Activated CD8-positive, alpha-beta T cell treated with anti-CD3 and anti-CD28 coated beads for 36 hours (primary cell): ENCODE measurements around the gene WDR62. TPM values are rescaled to one million over a fixed set of nuclear protein-coding genes. Genes with fewer than 3 reads are reported as not detected.

Experiments used
- ATAC-seq: fragments of 200-7000 bp; cut with Tn5 transposase; one replicate; pipeline ENCODE4 v1.10.0; 2021; ENCODE audit warnings: mild to moderate bottlenecking, moderate library complexity
- CTCF ChIA-PET: fragments of 350-600 bp; sonication (Branson Sonifier 250); formaldehyde crosslinking; loops from one replicate; lab custom pipeline; 2021; ENCODE audit warnings: antibody characterized with exemption; lab: Charles Lee
- POLR2A ChIA-PET: fragments of 350-600 bp; sonication (Branson Sonifier 250); formaldehyde crosslinking; loops from one replicate; lab custom pipeline; 2021; ENCODE audit warnings: antibody characterized with exemption; lab: Charles Lee
- DNase-seq: peaks from one replicate; pipeline ENCODE4 v3.0.0-alpha.2; 2020
- H3K27ac Mint-ChIP-seq: one replicate; pipeline ENCODE4 v1.8.0; 2021; ENCODE audit warnings: mild to moderate bottlenecking, mixed read lengths
- H3K27me3 Mint-ChIP-seq: one replicate; pipeline ENCODE4 v1.8.0; 2021; ENCODE audit warnings: mixed read lengths
- H3K36me3 Mint-ChIP-seq: one replicate; pipeline ENCODE4 v1.8.0; 2021; ENCODE audit warnings: low read depth, mixed read lengths
- H3K4me1 Mint-ChIP-seq: one replicate; pipeline ENCODE4 v1.8.0; 2021; ENCODE audit warnings: low read depth, mixed read lengths
- H3K4me3 Mint-ChIP-seq: one replicate; pipeline ENCODE4 v1.8.0; 2021; ENCODE audit warnings: mild to moderate bottlenecking, moderate library complexity, mixed read lengths
- H3K9me3 Mint-ChIP-seq: one replicate; pipeline ENCODE4 v1.8.0; 2021; ENCODE audit warnings: mixed read lengths
- intact Hi-C: fragments of 100-400 bp; cut with micrococcal nuclease; formaldehyde crosslinking; loops from one replicate; pipeline ENCODE4 v1.10.0; 2022
- total RNA-seq, 2 experiments: library from RNA; stranded (reverse); gene quantifications; one replicate each; pipeline ENCODE4 v1.2.3, GENCODE V29; 2021
- TF ChIP-seq, protein P1 (sequence below): fragments of 200-600 bp; IDR thresholded peaks from one replicate; pipeline ENCODE4 v1.8.0; 2022; ENCODE audit warnings: antibody characterized with exemption, mild to moderate bottlenecking

Gene WDR62
- total RNA-seq, 2 experiments from 2014 or later = 19.8 to 22.6 TPM

- Mint-ChIP-seq H3K9me3 (no peaks in the 10 kb centered on the region), H3K27ac (peak within 1 kb of the TSS; percentile 89), H3K36me3 (peaks cover 31% of the 10 kb centered on the region), H3K4me3 (peak within 1 kb of the TSS; percentile 92), H3K27me3 (no peaks in the 10 kb centered on the region), H3K4me1 (peaks cover 27% of the 10 kb centered on the region)
- ATAC-seq = peak; percentile 57
- TF ChIP-seq, protein P1, sequence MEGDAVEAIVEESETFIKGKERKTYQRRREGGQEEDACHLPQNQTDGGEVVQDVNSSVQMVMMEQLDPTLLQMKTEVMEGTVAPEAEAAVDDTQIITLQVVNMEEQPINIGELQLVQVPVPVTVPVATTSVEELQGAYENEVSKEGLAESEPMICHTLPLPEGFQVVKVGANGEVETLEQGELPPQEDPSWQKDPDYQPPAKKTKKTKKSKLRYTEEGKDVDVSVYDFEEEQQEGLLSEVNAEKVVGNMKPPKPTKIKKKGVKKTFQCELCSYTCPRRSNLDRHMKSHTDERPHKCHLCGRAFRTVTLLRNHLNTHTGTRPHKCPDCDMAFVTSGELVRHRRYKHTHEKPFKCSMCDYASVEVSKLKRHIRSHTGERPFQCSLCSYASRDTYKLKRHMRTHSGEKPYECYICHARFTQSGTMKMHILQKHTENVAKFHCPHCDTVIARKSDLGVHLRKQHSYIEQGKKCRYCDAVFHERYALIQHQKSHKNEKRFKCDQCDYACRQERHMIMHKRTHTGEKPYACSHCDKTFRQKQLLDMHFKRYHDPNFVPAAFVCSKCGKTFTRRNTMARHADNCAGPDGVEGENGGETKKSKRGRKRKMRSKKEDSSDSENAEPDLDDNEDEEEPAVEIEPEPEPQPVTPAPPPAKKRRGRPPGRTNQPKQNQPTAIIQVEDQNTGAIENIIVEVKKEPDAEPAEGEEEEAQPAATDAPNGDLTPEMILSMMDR = no peak
- CTCF ChIA-PET = interaction anchor here (0.8 to 5.8 kb wide), 4 partner anchors 11 to 62 kb away, joined by 3 to 42 read pairs (median 4); partner anchors contain the start of gene THAP8
- DNase-seq = peak; percentile 90
- intact Hi-C loops = loop anchor here (5.0 kb wide), 1 partner anchor 63 kb away; the partner anchor contains the start of genes THAP8 and WDR62
- POLR2A ChIA-PET = interaction anchor here (0.6 to 2.1 kb wide), 8 partner anchors 8 to 550 kb away, joined by 3 to 6 read pairs (median 3); partner anchors contain the start of genes IGFLR1 and THAP8
Measured at GRCh38 chr19:36115453-36116343, 61.0 kb downstream of the WDR62 start, which contains the start of gene TBCB. Gene TBCB, plus strand, starts transcription at chr19:36115468. Its CDS starts 93 bp downstream, at chr19:36115561.

- ChIA-PET CTCF (interaction anchor here (5.8 kb wide), 1 partner anchor 11 kb away, joined by 42 read pairs; no protein-coding TSS in a partner anchor), POLR2A (interaction anchor here (1.0 to 2.1 kb wide), 2 partner anchors 11 to 62 kb away, joined by 4 to 5 read pairs; partner anchors contain the start of gene THAP8)
- intact Hi-C loops = loop anchor here (5.0 kb wide), 1 partner anchor 64 kb away; the partner anchor contains the start of genes THAP8 and WDR62
- Mint-ChIP-seq H3K4me3 (peak overlapping the region; percentile 92), H3K9me3 (no peaks in the 10 kb centered on the region), H3K27ac (peak overlapping the region; percentile 89), H3K36me3 (peaks cover 31% of the 10 kb centered on the region), H3K4me1 (peaks cover 27% of the 10 kb centered on the region), H3K27me3 (no peaks in the 10 kb centered on the region)
- ATAC-seq (no peak), DNase-seq (no peak)
- TF ChIP-seq, protein P1 = no peak
Measured at GRCh38 chr19:36116344-36116637, 61.6 kb downstream of the WDR62 start.

DNA sequence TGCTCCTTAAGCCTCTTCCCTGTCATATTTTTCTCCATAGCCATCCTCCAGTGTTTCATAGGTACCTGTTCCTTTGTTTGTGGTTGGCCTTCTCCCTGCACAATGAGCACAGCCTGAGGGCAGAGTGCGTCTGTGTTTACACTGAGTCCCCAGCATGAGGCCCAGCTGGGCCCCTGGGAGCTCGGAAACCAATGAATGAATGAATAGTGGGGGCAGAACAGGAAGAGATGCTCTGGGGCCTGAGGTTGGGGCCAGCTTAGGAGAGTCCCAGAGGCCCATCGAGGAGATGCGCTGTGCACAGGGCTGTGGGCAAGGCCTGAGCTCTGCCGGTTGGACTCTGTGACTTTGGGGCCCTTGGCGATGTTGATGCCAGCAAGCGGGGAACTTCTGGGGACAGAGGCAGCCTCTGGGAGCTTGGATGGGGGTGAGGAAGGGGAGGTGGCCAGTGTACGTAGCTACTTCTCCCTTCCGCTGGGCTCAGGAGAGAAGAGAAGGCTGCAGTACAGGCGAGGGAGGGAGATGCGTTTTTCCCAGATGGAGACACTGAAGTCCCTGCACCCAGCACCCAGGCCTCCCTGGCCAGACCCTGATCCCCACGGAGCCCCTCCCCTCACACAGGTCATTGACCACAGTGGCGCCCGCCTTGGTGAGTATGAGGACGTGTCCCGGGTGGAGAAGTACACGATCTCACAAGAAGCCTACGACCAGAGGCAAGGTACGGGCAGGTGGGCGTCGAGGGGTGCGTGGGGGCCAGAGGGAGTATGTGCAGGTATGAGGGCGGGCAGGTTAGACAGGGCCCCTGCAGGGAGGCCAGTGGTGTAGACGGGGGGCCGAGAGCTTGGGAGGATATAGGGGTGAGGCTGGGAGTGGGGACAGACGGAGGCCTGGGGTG lies 65.6 kb downstream of the WDR62 start:
- Mint-ChIP-seq H3K36me3 (peaks cover 23% of the 10 kb centered on the region), H3K27ac (no peak overlapping the region), H3K27me3 (no peaks in the 10 kb centered on the region), H3K4me1 (peaks cover 17% of the 10 kb centered on the region), H3K9me3 (no peaks in the 10 kb centered on the region), H3K4me3 (no peak overlapping the region)
- ChIA-PET CTCF (no interaction called here), POLR2A (no interaction called here)
- ATAC-seq = no peak
- intact Hi-C loops = no loop called here
- no peak for DNase-seq
- TF ChIP-seq, protein P1 = no peak

- H3K36me3 Mint-ChIP-seq = peaks cover 30% of the 10 kb centered on the region
- no peaks in the 10 kb centered on the region for H3K9me3 Mint-ChIP-seq
- intact Hi-C loops = no loop called here
- H3K4me3 Mint-ChIP-seq = no peak overlapping the region
- no peak overlapping the region for H3K27ac Mint-ChIP-seq
- no peaks in the 10 kb centered on the region for H3K27me3 Mint-ChIP-seq
- POLR2A ChIA-PET = no interaction called here
- TF ChIP-seq, protein P1 = no peak
- DNase-seq = no peak
- ATAC-seq = no peak
- peaks cover 23% of the 10 kb centered on the region for H3K4me1 Mint-ChIP-seq
- CTCF ChIA-PET = no interaction called here
Measured at GRCh38 chr19:36120984-36121358, 66.3 kb downstream of the WDR62 start.
